Renal cortical epithelial cell (primary cell): Measurements from ENCODE around the gene PRKACA. TPM values are rescaled to one million over a fixed set of nuclear protein-coding genes. Genes with fewer than 3 reads are reported as not detected.
A peak's percentile ranks its signal among the peaks of the same experiment; 100 is the strongest.

Source experiments
- DNase-seq: peaks from one replicate; pipeline ENCODE4 v3.0.0-alpha.2; 2011; ENCODE audit warnings: low read depth
- total RNA-seq: library from RNA; depleted of rRNA; stranded (reverse); fragments of >200 nt; gene quantifications from 2 replicates; pipeline ENCODE4 v1.2.3, GENCODE V29; 2014

The PRKACA gene
- total RNA-seq, result 19.1 and 62.4 TPM in 2 replicates

DNA sequence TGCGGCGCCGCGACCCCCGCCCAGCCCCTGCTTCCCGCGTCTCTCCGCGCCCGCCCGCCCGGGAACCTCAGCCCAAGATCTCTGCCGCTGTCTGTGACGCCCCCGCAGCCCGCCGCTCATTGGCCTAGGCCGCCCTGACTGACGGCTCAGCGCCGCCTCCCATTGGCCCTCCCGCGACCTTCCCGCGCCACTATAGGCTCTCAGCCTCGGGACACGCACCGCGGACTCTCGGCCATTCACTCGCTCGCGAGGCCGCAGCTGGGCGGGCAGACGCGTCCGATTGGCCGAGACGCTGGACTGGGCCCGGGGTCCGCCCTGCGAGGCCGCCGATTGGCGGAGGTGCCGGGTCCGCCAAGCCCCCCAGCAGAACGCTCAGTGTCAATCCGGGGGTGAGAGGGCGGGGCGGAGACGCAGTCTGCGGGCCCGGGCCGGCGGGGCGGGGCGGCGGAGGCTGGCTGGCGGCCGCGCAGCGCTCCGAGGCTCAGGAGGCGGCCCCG lies at the start of gene PRKACA:
TSS of gene PRKACA (minus strand) at position 95 of the 497 bp plus-strand sequence. CDS start 215 bp downstream, outside the sequence.
- DNase-seq, result peak; percentile 92

DNA sequence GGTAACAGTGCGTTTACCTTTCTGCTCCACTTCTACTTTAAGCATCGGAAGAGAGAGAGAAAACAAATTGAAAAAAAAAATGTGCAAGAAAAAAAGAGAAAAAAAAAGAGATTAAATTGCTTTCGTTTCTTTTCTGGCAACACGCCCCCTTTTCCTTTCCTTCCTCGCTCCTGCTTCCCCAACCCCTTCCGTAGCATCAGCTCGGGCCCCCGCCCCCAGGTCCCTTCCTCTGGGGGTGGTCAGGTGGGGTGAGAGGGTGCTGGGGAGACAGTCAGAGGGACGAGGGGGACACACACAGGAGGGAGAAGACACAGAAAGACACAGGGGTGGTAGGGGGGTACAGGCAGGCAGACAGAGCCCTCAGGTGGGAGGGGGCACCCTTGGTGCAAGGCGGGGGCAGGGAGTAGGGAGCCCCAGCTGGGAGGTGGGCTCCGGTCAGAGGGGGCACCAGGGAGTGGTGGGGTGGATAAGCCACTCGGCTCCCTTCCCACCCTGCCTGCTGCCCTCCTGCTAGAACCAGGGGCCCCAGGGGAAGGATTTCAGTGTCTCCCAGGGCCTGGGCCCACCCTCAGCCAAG lies 49.5 kb upstream of the PRKACA start:
- no peak for DNase-seq

GRCh38 chr19:14165990-14166830 lies 48.6 kb upstream of the PRKACA start:
- DNase-seq, result no peak

DNA sequence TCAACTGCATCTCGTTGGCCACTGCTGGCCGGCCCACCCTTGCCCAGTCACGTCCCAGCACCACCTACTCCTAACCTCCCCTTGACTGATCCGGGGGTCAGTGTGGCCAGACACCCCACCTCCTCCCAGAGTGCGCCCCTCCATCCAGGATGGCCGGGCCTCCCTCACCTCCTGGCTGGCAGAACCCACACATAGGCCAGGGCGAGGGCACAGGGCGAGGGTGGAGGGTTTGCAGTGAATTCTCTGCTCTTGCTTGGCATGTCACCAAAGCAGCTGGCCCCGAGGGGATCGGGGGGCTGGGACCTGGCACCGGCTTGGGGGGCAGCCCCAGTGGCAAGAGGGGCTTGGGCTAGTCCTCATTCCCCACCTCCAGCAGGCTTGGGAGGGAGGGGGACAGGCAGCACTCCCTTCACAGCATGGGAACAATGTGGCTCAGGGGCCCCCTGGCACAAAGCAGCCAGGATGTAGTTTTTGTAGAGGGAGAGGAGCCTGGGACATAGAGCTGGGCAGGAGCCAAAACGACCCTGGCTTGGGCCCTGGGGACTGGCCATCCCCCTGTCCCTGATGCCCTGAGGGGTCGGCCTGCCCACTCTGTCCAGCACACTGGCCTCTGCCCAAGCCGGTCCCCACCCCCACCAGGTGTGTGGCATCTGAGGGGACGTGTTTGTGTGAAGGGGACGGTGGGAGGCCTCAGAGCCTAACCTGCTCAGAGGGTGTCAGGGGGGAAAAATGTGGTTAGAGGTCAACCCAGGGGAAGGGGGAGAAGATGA lies 47.3 kb upstream of the PRKACA start:
- DNase-seq, result no peak

GRCh38 chr19:14164082-14164481 lies 46.5 kb upstream of the PRKACA start:
- no peak for DNase-seq

GRCh38 chr19:14162871-14163297 lies 45.3 kb upstream of the PRKACA start:
- no peak for DNase-seq

DNA sequence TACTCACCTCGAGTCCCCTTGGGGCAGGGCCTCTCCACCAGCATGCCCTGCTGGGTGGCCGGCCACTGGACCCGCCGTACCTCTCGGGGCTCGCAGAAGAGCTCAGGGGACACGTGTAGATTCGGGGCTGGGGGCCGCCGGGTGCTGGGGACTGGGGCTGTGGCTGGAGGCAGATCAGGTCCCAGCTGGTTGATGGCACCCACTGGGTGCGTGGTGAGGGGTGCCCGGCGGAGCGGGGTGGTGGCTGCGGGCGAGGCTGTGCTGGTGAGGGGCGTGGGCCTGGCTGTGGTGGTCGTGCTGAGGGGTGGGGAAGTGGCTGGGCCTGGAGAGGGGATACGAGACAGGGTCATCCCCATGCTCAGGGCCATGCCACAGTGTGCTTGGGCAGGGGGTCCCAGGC lies 43.7 kb upstream of the PRKACA start:
- no peak for DNase-seq

- DNase-seq, result no peak
These were observed 42.6 kb upstream of the PRKACA start for GRCh38 chr19:14160017-14160703.

GRCh38 chr19:14159059-14159458 lies 41.5 kb upstream of the PRKACA start:
- no peak for DNase-seq

- no peak for DNase-seq
These were observed 40.9 kb upstream of the PRKACA start for GRCh38 chr19:14158276-14159023.

DNA sequence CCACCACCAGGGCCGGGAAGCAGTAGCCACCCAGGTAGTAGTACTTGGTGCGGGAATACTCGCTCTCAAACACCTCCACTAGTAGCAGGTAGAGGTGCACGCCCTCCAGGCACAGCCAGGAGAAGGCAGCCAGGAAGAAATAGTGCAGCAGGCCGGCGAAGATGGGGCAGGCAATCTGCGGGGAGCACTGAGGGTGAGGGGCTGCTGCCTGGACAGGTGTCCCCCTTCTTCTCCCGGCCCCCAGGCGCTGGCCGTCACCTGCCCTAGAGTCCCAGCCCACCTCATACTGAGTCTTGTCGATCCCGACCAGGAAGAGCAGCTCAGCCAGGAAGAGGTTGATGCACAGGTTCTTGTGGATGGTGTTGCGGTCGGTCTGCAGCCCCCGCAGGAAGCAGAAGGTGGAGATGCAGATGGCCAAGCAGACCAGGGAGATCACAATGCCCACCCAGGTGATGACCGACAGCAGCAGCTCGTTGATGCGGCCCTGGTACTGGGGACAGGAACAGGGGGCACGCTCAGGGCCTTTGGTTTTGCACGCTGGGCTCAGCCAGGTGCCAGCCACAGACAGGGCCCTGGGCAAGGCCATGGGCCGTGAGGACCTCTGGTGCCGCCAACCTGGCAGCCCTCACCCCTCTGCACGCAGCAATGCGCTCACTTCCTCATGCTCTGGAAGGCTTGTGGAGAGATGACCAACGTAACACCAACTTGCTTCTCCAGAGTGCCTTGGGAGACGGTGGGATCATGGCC lies 39.6 kb upstream of the PRKACA start:
- DNase-seq, result no peak

DNA sequence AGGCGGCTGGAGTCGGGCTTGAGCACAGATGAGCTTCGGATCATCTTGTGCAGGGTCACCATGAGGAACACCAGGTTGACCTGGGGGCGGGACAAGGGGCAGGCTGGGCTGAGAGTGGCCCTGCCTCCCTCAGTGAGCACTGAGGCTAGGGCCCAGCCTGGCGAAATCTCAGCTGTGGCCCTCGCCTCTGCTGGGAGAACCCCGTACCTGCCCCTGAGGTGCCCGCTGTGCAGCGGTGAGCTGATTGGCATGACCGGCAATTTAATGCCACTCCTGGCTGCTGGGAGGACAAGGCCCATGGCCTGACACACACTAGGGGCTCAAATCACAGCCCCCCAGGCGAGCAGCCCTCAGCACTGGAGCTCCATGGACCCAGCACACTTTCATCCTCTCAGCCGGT lies 38.6 kb upstream of the PRKACA start:
- DNase-seq, result no peak

DNA sequence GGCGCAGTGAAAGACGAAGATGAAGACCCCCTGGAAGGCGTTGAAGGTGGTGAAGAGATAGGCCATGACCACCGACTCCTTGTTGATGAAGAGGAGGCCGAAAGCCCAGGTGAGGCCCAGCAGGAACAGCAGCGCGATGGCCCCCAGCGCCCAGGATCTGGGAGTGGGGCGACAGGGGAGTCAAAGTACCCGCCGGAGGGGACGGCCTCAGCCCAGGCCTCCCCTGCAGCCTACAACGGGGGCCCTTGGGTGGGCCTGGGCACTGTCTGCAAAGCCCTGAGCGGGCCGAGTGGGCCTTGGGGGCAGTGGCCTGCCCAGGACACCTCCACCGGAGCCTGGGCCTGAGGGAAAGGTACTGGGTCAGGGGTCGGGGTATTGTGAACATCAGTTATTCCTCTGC lies 37.8 kb upstream of the PRKACA start:
- no peak for DNase-seq

GRCh38 chr19:14152713-14153112 lies 35.2 kb upstream of the PRKACA start:
- no peak for DNase-seq

GRCh38 chr19:14150770-14151661 lies 33.5 kb upstream of the PRKACA start:
- no peak for DNase-seq

GRCh38 chr19:14150041-14150769 lies 32.6 kb upstream of the PRKACA start:
- no peak for DNase-seq

DNA sequence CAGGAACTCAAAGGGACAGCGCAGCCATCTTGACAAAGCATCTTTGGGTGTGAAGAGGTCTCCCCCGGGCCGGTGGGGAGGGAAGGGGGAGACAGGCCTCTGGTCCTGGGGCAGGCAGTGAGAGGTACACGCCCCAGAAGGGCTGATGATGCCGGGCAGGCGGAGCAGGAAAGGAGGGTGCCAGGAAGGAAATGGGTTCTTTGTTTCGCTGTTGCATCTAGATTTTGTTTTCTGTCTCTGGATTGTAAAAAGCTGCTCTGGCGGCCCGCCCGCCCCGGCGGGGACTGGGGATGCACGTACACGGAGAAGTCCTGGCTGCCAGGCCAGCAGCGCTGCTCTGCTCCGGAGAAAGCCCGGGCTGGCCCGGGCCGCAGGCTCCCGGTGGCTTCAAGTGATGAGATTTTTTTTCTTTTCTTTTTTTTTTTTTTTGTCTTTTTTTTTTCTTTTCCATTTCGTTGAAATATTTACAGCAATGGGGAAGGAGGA lies 32.0 kb upstream of the PRKACA start:
- DNase-seq, result no peak

GRCh38 chr19:14148751-14149410 lies 31.3 kb upstream of the PRKACA start:
- no peak for DNase-seq
